ENCODE measurements around the gene GREM2. TPM values are rescaled to one million over a fixed set of nuclear protein-coding genes. Genes with fewer than 3 reads are reported as not detected.
A peak's percentile ranks its signal among the peaks of the same experiment; 100 is the strongest.

Gene GREM2
- total and polyA plus RNA-seq, 2 of the 4 experiments (the other 2 are of a cell fraction): 3.0 to 14.2 TPM

GRCh38 chr1:240496941-240497340, 115.0 kb downstream of the GREM2 start:
- H2AFZ ChIP-seq (replicated peaks; ENCODE audit: low read length, poor library complexity): no peak overlapping the region
- no peak overlapping the region for H3K18ac ChIP-seq (ENCODE audit: low read depth, low read length)
- H3K9me1 ChIP-seq (ENCODE audit: insufficient read depth, low read length): peaks cover 13% of the 10 kb centered on the region
- H2BK20ac ChIP-seq (ENCODE audit: low read depth, low read length): no peak overlapping the region; the same call in 1 of the 2 replicates
- H2AK9ac ChIP-seq (replicated peaks; ENCODE audit: low read depth, low read length, poor library complexity): no peak overlapping the region
- H4K5ac ChIP-seq (ENCODE audit: low read depth, low read length): no peak overlapping the region
- H2BK120ac ChIP-seq (ENCODE audit: low read depth, low read length): peak overlapping the region; percentile 59; the same call in 1 of the 2 replicates
- no peaks in the 10 kb centered on the region for H3K27me3 ChIP-seq (ENCODE audit: control insufficient read depth, insufficient read depth, low read length)
- H3K9ac ChIP-seq (ENCODE audit: low read depth, low read length): no peak overlapping the region
- no peak for ATAC-seq (ENCODE audit: low read depth)
- no peak overlapping the region for H3K27ac ChIP-seq (ENCODE audit: insufficient read depth, low read length)
- WGBS, 2 experiments (ENCODE audit: extremely low coverage in 2 of 2, insufficient read length in 1 of 2): 100% methylated on average over 3 of the region's 5 CpGs; no CpG with 5 or more reads in 1 of the 2 experiments
- dilution Hi-C loops (cut with HindIII; ENCODE audit: low sequenced_read_pairs, unreplicated experiment) (no loop called here), in situ Hi-C loops (cut with MboI; ENCODE audit: low sequenced_read_pairs) (no loop called here), intact Hi-C loops (cut with micrococcal nuclease) (no loop called here)
- H3K4me1 ChIP-seq (ENCODE audit: control insufficient read depth, insufficient read depth, low read length): peaks cover 7% of the 10 kb centered on the region; the same call in 1 of the 2 replicates
- no peak overlapping the region for H2BK15ac ChIP-seq (ENCODE audit: low read depth, low read length)
- no peak overlapping the region for H4K8ac ChIP-seq (ENCODE audit: low read depth in 2 of 2, low read length in 2 of 2)
- H3K36me3 ChIP-seq (ENCODE audit: control insufficient read depth, insufficient read depth, low read length): no peaks in the 10 kb centered on the region
- no peak overlapping the region for H3K56ac ChIP-seq (ENCODE audit: extremely low read depth, insufficient read depth, low read length)
- H3K14ac ChIP-seq (replicated peaks; ENCODE audit: low read depth, low read length): no peak overlapping the region
- no peak overlapping the region for H2BK5ac ChIP-seq (ENCODE audit: low read depth, low read length, poor library complexity, severe bottlenecking)
- no peak for DNase-seq
- no peaks in the 10 kb centered on the region for H4K20me1 ChIP-seq (ENCODE audit: insufficient read depth, low read length)
- no peak overlapping the region for H4K91ac ChIP-seq (ENCODE audit: insufficient read depth, low read depth, low read length)
- BruUV-seq (replicated peaks): no TSS peak
- ChIA-PET CTCF (no interaction called here), POLR2A (ENCODE audit: unreplicated experiment) (no interaction called here)
- no peak overlapping the region for H3K23ac ChIP-seq (ENCODE audit: low read depth, low read length)
- no peak for TF ChIP-seq POLR2A (IDR thresholded peaks at IDR 0.05; ENCODE audit: low read depth, low read length)
- TF ChIP-seq MAZ (IDR thresholded peaks at IDR 0.05; ENCODE audit: borderline replicate concordance, low read depth, low read length): no peak
- no peak for TF ChIP-seq RAD21 (IDR thresholded peaks at IDR 0.05; ENCODE audit: low read length)
- no peak for TF ChIP-seq CEBPB (IDR thresholded peaks at IDR 0.05; ENCODE audit: low read depth, low read length)
- TF ChIP-seq, protein P1, sequence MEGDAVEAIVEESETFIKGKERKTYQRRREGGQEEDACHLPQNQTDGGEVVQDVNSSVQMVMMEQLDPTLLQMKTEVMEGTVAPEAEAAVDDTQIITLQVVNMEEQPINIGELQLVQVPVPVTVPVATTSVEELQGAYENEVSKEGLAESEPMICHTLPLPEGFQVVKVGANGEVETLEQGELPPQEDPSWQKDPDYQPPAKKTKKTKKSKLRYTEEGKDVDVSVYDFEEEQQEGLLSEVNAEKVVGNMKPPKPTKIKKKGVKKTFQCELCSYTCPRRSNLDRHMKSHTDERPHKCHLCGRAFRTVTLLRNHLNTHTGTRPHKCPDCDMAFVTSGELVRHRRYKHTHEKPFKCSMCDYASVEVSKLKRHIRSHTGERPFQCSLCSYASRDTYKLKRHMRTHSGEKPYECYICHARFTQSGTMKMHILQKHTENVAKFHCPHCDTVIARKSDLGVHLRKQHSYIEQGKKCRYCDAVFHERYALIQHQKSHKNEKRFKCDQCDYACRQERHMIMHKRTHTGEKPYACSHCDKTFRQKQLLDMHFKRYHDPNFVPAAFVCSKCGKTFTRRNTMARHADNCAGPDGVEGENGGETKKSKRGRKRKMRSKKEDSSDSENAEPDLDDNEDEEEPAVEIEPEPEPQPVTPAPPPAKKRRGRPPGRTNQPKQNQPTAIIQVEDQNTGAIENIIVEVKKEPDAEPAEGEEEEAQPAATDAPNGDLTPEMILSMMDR (conservative IDR thresholded peaks at IDR 0.05; ENCODE audit: low read depth, low read length): no peak
- no peak for TF ChIP-seq CHD1 (IDR thresholded peaks at IDR 0.05; ENCODE audit: low read depth, low read length)
- no peak for TF ChIP-seq BHLHE40 (IDR thresholded peaks at IDR 0.05; ENCODE audit: low read depth, low read length)
- no peak for TF ChIP-seq RFX5 (IDR thresholded peaks at IDR 0.05; ENCODE audit: low read depth, low read length)
- TF ChIP-seq MAFK (IDR thresholded peaks at IDR 0.05; ENCODE audit: low read depth, low read length): no peak
- TF ChIP-seq, protein P2, sequence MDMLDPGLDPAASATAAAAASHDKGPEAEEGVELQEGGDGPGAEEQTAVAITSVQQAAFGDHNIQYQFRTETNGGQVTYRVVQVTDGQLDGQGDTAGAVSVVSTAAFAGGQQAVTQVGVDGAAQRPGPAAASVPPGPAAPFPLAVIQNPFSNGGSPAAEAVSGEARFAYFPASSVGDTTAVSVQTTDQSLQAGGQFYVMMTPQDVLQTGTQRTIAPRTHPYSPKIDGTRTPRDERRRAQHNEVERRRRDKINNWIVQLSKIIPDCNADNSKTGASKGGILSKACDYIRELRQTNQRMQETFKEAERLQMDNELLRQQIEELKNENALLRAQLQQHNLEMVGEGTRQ (IDR thresholded peaks at IDR 0.05; ENCODE audit: low read depth, low read length): no peak
- no peak for TF ChIP-seq RCOR1 (IDR thresholded peaks at IDR 0.05; ENCODE audit: insufficient replicate concordance, low read length)
- no peak overlapping the region for H3K4ac ChIP-seq (ENCODE audit: low read depth, low read length)
- H3K4me3 ChIP-seq (ENCODE audit: insufficient read depth, low read depth, low read length): no peak overlapping the region
- H3K79me1 ChIP-seq (ENCODE audit: low read depth in 1 of 2, low read length in 2 of 2): peaks cover 0 to 38% of the 10 kb centered on the region in 2 experiments; a peak in 2 of 4 replicates
- H2AK5ac ChIP-seq (ENCODE audit: low read depth, low read length): no peak overlapping the region
- H3K9me3 ChIP-seq (ENCODE audit: control insufficient read depth, insufficient read depth, low read length): no peaks in the 10 kb centered on the region
- H3K4me2 ChIP-seq (ENCODE audit: low read depth, low read length): no peak overlapping the region

All from IMR-90 (cell line).